Measurements from ENCODE around the gene RHBDD1. TPM values are rescaled to one million over a fixed set of nuclear protein-coding genes. Genes with fewer than 3 reads are reported as not detected.

RHBDD1 gene
- polyA plus RNA-seq, 2 donors: 3.9 to 5.2 TPM

- 80 to 86% methylated on average over 2 of the region's 2 CpGs for WGBS, 2 donors
- Histone ChIP-seq H3K36me3 (ENCODE audit: control insufficient read depth in 2 of 2, insufficient read depth in 2 of 2, low read length in 1 of 2) (peaks cover 0 to 4% of the 10 kb centered on the region in 2 donors), H3K9me3 (ENCODE audit: control insufficient read depth in 2 of 2, insufficient read depth in 1 of 2, low read depth in 1 of 2, low read length in 1 of 2) (no peaks in the 10 kb centered on the region), H3K4me3 (ENCODE audit: low read depth in 1 of 2, low read length in 2 of 2) (no peak overlapping the region), H3K4me1 (ENCODE audit: control insufficient read depth in 2 of 2, insufficient read depth in 2 of 2, low read length in 1 of 2) (no peaks in the 10 kb centered on the region), H3K27ac (ENCODE audit: low read depth in 2 of 2, low read length in 1 of 2) (no peak overlapping the region), H3K27me3 (ENCODE audit: control insufficient read depth in 1 of 2, insufficient read depth in 2 of 2, low read length in 2 of 2) (no peaks in the 10 kb centered on the region)
Measured at GRCh38 chr2:226999661-227000060, 163.8 kb downstream of the RHBDD1 start.

DNA sequence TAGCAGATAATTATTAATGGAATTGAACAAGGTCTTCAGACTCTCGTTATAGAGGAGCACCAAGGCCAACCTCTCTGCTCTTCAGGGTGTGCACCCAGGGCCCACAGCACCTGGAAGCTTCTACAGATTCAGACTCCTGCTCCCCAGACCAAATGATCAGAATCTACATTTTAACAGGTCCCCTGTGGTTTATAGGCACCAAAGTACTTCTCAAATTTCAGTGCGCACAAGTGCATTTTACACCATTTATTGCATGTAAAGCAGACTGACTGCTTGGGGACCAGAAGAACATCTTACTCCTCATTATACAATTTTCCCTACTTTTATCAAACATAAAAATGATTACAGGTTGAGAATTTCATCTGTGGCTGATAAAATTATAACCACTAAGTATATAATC is 164.3 kb downstream of the RHBDD1 start:
- Histone ChIP-seq H3K36me3 (ENCODE audit: control insufficient read depth in 2 of 2, insufficient read depth in 2 of 2, low read length in 1 of 2) (peaks cover 0 to 4% of the 10 kb centered on the region in 2 donors), H3K4me1 (ENCODE audit: control insufficient read depth in 2 of 2, insufficient read depth in 2 of 2, low read length in 1 of 2) (no peaks in the 10 kb centered on the region), H3K27ac (ENCODE audit: low read depth in 2 of 2, low read length in 1 of 2) (no peak overlapping the region), H3K4me3 (ENCODE audit: low read depth in 1 of 2, low read length in 2 of 2) (no peak overlapping the region), H3K27me3 (ENCODE audit: control insufficient read depth in 1 of 2, insufficient read depth in 2 of 2, low read length in 2 of 2) (no peaks in the 10 kb centered on the region), H3K9me3 (ENCODE audit: control insufficient read depth in 2 of 2, insufficient read depth in 1 of 2, low read depth in 1 of 2, low read length in 1 of 2) (no peaks in the 10 kb centered on the region)
- WGBS, 2 donors: 90 to 94% methylated on average over 2 of the region's 2 CpGs

- Histone ChIP-seq H3K27ac (ENCODE audit: low read depth in 2 of 2, low read length in 1 of 2) (no peak overlapping the region), H3K36me3 (ENCODE audit: control insufficient read depth in 2 of 2, insufficient read depth in 2 of 2, low read length in 1 of 2) (no peaks in the 10 kb centered on the region), H3K9me3 (ENCODE audit: control insufficient read depth in 2 of 2, insufficient read depth in 1 of 2, low read depth in 1 of 2, low read length in 1 of 2) (peaks cover 0 to 3% of the 10 kb centered on the region in 2 donors), H3K27me3 (ENCODE audit: control insufficient read depth in 1 of 2, insufficient read depth in 2 of 2, low read length in 2 of 2) (no peaks in the 10 kb centered on the region), H3K4me1 (ENCODE audit: control insufficient read depth in 2 of 2, insufficient read depth in 2 of 2, low read length in 1 of 2) (no peaks in the 10 kb centered on the region), H3K4me3 (ENCODE audit: low read depth in 1 of 2, low read length in 2 of 2) (no peak overlapping the region)
- WGBS, 2 donors: 87% methylated on average over 6 of the region's 6 CpGs
Measured at GRCh38 chr2:227004482-227004881, 168.6 kb downstream of the RHBDD1 start.

DNA sequence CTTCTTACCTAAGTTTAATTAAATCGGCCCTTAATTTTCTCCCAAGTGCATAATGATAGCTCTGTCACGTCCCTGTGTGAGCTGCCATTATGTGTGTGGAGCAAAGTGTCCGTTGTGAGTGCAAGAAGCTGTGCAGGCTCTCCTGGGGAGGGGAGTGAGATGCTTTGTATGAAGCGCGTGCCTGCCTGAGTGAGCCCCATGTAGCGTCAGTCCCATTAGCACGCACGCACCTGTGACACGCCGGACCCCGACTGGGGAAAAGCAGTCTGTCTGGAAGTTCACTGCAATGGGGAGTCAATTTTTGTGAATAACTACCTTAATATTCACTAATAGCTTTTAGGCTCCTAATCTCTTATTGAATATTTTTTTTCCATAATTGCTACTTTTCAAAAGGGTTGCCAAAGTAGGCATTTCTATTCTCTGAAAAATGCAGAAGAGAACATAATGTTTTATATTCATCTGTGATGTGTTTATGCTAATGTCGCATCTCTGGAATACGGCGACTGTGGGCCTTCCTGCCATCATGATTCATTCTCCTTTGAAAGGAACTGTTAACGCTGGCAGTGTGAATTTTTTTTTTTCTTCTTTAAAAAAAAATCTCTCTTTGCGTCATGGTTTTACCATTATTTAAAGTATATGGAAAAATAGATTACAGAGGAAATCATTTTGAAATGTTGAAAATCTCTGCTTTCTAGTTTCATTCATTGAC is 170.5 kb downstream of the RHBDD1 start:
- H3K4me3 ChIP-seq (ENCODE audit: low read depth in 1 of 2, low read length in 2 of 2): no peak overlapping the region
- WGBS, 2 donors: 86% methylated on average over 16 of the region's 16 CpGs

DNA sequence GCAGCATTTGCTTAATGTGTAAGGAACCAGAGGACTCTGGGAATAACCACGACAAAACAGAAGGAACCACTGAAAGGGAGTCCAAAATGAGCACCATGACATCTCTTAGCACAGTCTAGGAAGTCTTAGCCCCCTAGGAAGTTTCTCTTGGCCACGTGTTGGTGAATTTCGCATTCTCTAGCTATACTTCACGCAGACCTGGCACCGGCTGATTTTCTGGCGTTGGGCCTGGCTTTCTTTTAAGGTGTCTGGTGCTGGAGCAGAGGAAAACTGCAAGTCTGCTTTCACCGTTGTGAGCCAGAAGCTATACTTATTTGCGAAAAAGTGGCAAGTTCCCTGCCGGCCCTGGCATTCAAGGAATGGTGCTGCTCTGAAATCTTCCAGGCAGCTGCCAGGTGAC is 171.3 kb downstream of the RHBDD1 start:
- H3K4me3 ChIP-seq (ENCODE audit: low read depth in 1 of 2, low read length in 2 of 2): no peak overlapping the region
- H3K4me1 ChIP-seq (ENCODE audit: control insufficient read depth in 2 of 2, insufficient read depth in 2 of 2, low read length in 1 of 2): no peaks in the 10 kb centered on the region
- no peaks in the 10 kb centered on the region for H3K36me3 ChIP-seq (ENCODE audit: control insufficient read depth in 2 of 2, insufficient read depth in 2 of 2, low read length in 1 of 2)
- no peak overlapping the region for H3K27ac ChIP-seq (ENCODE audit: low read depth in 2 of 2, low read length in 1 of 2)
- WGBS, 2 donors: 85 to 89% methylated on average over 9 of the region's 9 CpGs
- H3K9me3 ChIP-seq (ENCODE audit: control insufficient read depth in 2 of 2, insufficient read depth in 1 of 2, low read depth in 1 of 2, low read length in 1 of 2): peaks cover 0 to 3% of the 10 kb centered on the region in 2 donors
- no peaks in the 10 kb centered on the region for H3K27me3 ChIP-seq (ENCODE audit: control insufficient read depth in 1 of 2, insufficient read depth in 2 of 2, low read length in 2 of 2)

More for the DNA sequence above, 170.5 kb downstream of the RHBDD1 start:
- H3K9me3 ChIP-seq (ENCODE audit: control insufficient read depth in 2 of 2, insufficient read depth in 1 of 2, low read depth in 1 of 2, low read length in 1 of 2): peaks cover 0 to 3% of the 10 kb centered on the region in 2 donors
- H3K27ac ChIP-seq (ENCODE audit: low read depth in 2 of 2, low read length in 1 of 2): no peak overlapping the region
- no peaks in the 10 kb centered on the region for H3K36me3 ChIP-seq (ENCODE audit: control insufficient read depth in 2 of 2, insufficient read depth in 2 of 2, low read length in 1 of 2)
- H3K4me1 ChIP-seq (ENCODE audit: control insufficient read depth in 2 of 2, insufficient read depth in 2 of 2, low read length in 1 of 2): no peaks in the 10 kb centered on the region
- H3K27me3 ChIP-seq (ENCODE audit: control insufficient read depth in 1 of 2, insufficient read depth in 2 of 2, low read length in 2 of 2): no peaks in the 10 kb centered on the region

GRCh38 chr2:227007940-227008339 is 172.1 kb downstream of the RHBDD1 start:
- no peak overlapping the region for H3K27ac ChIP-seq (ENCODE audit: low read depth in 2 of 2, low read length in 1 of 2)
- H3K4me1 ChIP-seq (ENCODE audit: control insufficient read depth in 2 of 2, insufficient read depth in 2 of 2, low read length in 1 of 2): no peaks in the 10 kb centered on the region
- H3K27me3 ChIP-seq (ENCODE audit: control insufficient read depth in 1 of 2, insufficient read depth in 2 of 2, low read length in 2 of 2): no peaks in the 10 kb centered on the region
- no peaks in the 10 kb centered on the region for H3K36me3 ChIP-seq (ENCODE audit: control insufficient read depth in 2 of 2, insufficient read depth in 2 of 2, low read length in 1 of 2)
- WGBS, 2 donors: 95 to 97% methylated on average over 17 of the region's 17 CpGs
- H3K4me3 ChIP-seq (ENCODE audit: low read depth in 1 of 2, low read length in 2 of 2): no peak overlapping the region
- peaks cover 0 to 3% of the 10 kb centered on the region in 2 donors for H3K9me3 ChIP-seq (ENCODE audit: control insufficient read depth in 2 of 2, insufficient read depth in 1 of 2, low read depth in 1 of 2, low read length in 1 of 2)

DNA sequence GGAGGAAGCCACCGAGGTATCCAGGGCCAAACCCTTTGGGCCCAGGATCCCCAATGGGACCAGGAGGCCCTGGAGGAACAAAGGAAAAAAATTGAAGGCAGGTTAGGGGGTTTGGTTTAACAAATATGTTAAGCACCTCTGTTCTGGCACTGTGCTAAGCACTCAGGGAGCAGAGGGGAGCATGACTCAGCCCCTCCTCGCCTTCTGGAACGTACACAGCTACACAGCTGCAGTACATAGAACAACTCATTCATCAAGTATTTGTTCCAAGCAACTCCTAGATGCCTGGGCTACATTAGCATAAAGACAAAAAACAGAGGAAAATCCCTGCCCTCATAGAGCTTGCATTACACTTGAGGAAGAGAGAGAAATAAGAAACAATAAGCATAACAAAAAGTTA is 174.6 kb downstream of the RHBDD1 start:
- Histone ChIP-seq H3K4me3 (ENCODE audit: low read depth in 1 of 2, low read length in 2 of 2) (no peak overlapping the region), H3K4me1 (ENCODE audit: control insufficient read depth in 2 of 2, insufficient read depth in 2 of 2, low read length in 1 of 2) (no peaks in the 10 kb centered on the region), H3K9me3 (ENCODE audit: control insufficient read depth in 2 of 2, insufficient read depth in 1 of 2, low read depth in 1 of 2, low read length in 1 of 2) (peaks cover 0 to 3% of the 10 kb centered on the region in 2 donors), H3K36me3 (ENCODE audit: control insufficient read depth in 2 of 2, insufficient read depth in 2 of 2, low read length in 1 of 2) (no peaks in the 10 kb centered on the region), H3K27ac (ENCODE audit: low read depth in 2 of 2, low read length in 1 of 2) (no peak overlapping the region), H3K27me3 (ENCODE audit: control insufficient read depth in 1 of 2, insufficient read depth in 2 of 2, low read length in 2 of 2) (no peaks in the 10 kb centered on the region)
- 56 to 59% methylated on average over 3 of the region's 3 CpGs for WGBS, 2 donors

GRCh38 chr2:227013330-227013729 is 177.5 kb downstream of the RHBDD1 start:
- H3K9me3 ChIP-seq (ENCODE audit: control insufficient read depth in 2 of 2, insufficient read depth in 1 of 2, low read depth in 1 of 2, low read length in 1 of 2): no peaks in the 10 kb centered on the region
- 89 to 92% methylated on average over 9 of the region's 9 CpGs for WGBS, 2 donors

GRCh38 chr2:227013881-227014280 is 178.0 kb downstream of the RHBDD1 start:
- WGBS, 2 donors: 84 to 88% methylated on average over 8 of the region's 8 CpGs
- Histone ChIP-seq H3K27me3 (ENCODE audit: control insufficient read depth in 1 of 2, insufficient read depth in 2 of 2, low read length in 2 of 2) (no peaks in the 10 kb centered on the region), H3K36me3 (ENCODE audit: control insufficient read depth in 2 of 2, insufficient read depth in 2 of 2, low read length in 1 of 2) (no peaks in the 10 kb centered on the region), H3K27ac (ENCODE audit: low read depth in 2 of 2, low read length in 1 of 2) (no peak overlapping the region), H3K9me3 (ENCODE audit: control insufficient read depth in 2 of 2, insufficient read depth in 1 of 2, low read depth in 1 of 2, low read length in 1 of 2) (no peaks in the 10 kb centered on the region), H3K4me3 (ENCODE audit: low read depth in 1 of 2, low read length in 2 of 2) (no peak overlapping the region), H3K4me1 (ENCODE audit: control insufficient read depth in 2 of 2, insufficient read depth in 2 of 2, low read length in 1 of 2) (no peaks in the 10 kb centered on the region)

More at GRCh38 chr2:227013330-227013729, 177.5 kb downstream of the RHBDD1 start:
- no peaks in the 10 kb centered on the region for H3K27me3 ChIP-seq (ENCODE audit: control insufficient read depth in 1 of 2, insufficient read depth in 2 of 2, low read length in 2 of 2)
- H3K27ac ChIP-seq (ENCODE audit: low read depth in 2 of 2, low read length in 1 of 2): no peak overlapping the region
- no peaks in the 10 kb centered on the region for H3K4me1 ChIP-seq (ENCODE audit: control insufficient read depth in 2 of 2, insufficient read depth in 2 of 2, low read length in 1 of 2)
- no peaks in the 10 kb centered on the region for H3K36me3 ChIP-seq (ENCODE audit: control insufficient read depth in 2 of 2, insufficient read depth in 2 of 2, low read length in 1 of 2)
- H3K4me3 ChIP-seq (ENCODE audit: low read depth in 1 of 2, low read length in 2 of 2): no peak overlapping the region

DNA sequence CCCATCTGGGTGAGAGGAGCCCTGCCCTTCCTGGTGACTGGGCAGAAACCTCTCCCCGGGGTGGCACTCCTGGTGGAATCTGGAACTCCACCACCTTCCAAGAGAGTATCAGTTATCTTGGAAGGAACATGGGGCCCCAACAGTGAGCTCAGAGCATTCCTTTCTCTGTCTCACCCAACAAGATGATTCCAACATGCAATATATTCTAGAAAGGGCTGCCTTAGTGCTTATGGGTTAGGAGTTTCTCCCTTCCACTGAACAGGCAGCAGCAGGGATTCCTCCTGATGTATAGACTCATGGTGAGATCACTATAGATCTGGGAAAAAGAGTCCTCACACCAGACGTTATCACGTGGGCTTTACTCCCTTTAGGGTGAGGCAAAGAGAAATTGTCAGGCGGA is 181.0 kb downstream of the RHBDD1 start:
- no peaks in the 10 kb centered on the region for H3K4me1 ChIP-seq (ENCODE audit: control insufficient read depth in 2 of 2, insufficient read depth in 2 of 2, low read length in 1 of 2)
- H3K36me3 ChIP-seq (ENCODE audit: control insufficient read depth in 2 of 2, insufficient read depth in 2 of 2, low read length in 1 of 2): no peaks in the 10 kb centered on the region
- no peak overlapping the region for H3K4me3 ChIP-seq (ENCODE audit: low read depth in 1 of 2, low read length in 2 of 2)
- no peak overlapping the region for H3K27ac ChIP-seq (ENCODE audit: low read depth in 2 of 2, low read length in 1 of 2)
- no peaks in the 10 kb centered on the region for H3K27me3 ChIP-seq (ENCODE audit: control insufficient read depth in 1 of 2, insufficient read depth in 2 of 2, low read length in 2 of 2)
- 63 to 70% methylated on average over 4 of the region's 4 CpGs for WGBS, 2 donors
- no peaks in the 10 kb centered on the region for H3K9me3 ChIP-seq (ENCODE audit: control insufficient read depth in 2 of 2, insufficient read depth in 1 of 2, low read depth in 1 of 2, low read length in 1 of 2)

Data from esophagus (tissue), 2 donors.